Gastrocnemius medialis (tissue), 4 donors: ENCODE measurements around the gene FYB2. TPM values are rescaled to one million over a fixed set of nuclear protein-coding genes. Genes with fewer than 3 reads are reported as not detected.

Source experiments
- ATAC-seq, 2 donors: fragments of 150-250 bp; one replicate each; pipeline ENCODE4 v1.9.1; 2016
- DNase-seq, 2 donors: peaks; one replicate each; pipeline ENCODE4 v3.0.0-alpha.2; 2019
- H3K27ac ChIP-seq, 4 donors: fragments of 200-600 bp; sonication (generic); 1 replicate in 1 of 4; 2 replicates in 3 of 4; pipeline ENCODE4 v1.5.1; 2016 to 2018; ENCODE audit warnings: mild to moderate bottlenecking in 2 of 4, moderate library complexity in 1 of 4
- H3K27me3 ChIP-seq, 3 donors: fragments of 200-600 bp; sonication (generic) in 2 of 3; 1 replicate in 1 of 3; 2 replicates in 2 of 3; pipeline versions ENCODE4 v1.5.1 to v1.6.0; 2016 to 2019; ENCODE audit warnings: mild to moderate bottlenecking in 1 of 3, moderate library complexity in 1 of 3
- H3K36me3 ChIP-seq, 2 donors: fragments of 200-600 bp; sonication (generic) in 1 of 2; one replicate each; pipeline ENCODE4 v1.5.1; 2017 to 2018
- H3K4me1 ChIP-seq, 2 donors: fragments of 200-600 bp; sonication (generic) in 1 of 2; one replicate each; pipeline ENCODE4 v1.5.1; 2016 to 2017; ENCODE audit warnings: mild to moderate bottlenecking in 2 of 2
- H3K4me3 ChIP-seq, 4 donors: fragments of 200-600 bp; sonication (generic) in 3 of 4; 1 replicate in 1 of 4; 2 replicates in 3 of 4; pipeline ENCODE4 v1.5.1; 2016 to 2019; ENCODE audit warnings: mild to moderate bottlenecking in 2 of 4
- H3K9me3 ChIP-seq, 3 donors: fragments of 200-600 bp; sonication (generic) in 2 of 3; 1 replicate in 1 of 3; 2 replicates in 2 of 3; pipeline ENCODE4 v1.5.1; 2016 to 2019
- CTCF ChIP-seq, 5 experiments: fragments of 450-650 bp in 3 of 5; fragments of 200-600 bp in 2 of 5; sonication (generic) in 2 of 5; IDR thresholded peaks in 4 of 5; conservative IDR thresholded peaks in 1 of 5; 1 replicate in 4 of 5; 2 replicates in 1 of 5; pipeline ENCODE4 v1.5.1; 2016 to 2019; ENCODE audit warnings: antibody characterized with exemption in 5 of 5, mild to moderate bottlenecking in 3 of 5, moderate library complexity in 3 of 5
- POLR2A ChIP-seq, 2 donors: fragments of 450-650 bp; IDR thresholded peaks; one replicate each; pipeline ENCODE4 v1.6.1; 2017; ENCODE audit warnings: antibody characterized with exemption in 2 of 2, mild to moderate bottlenecking in 2 of 2, moderate library complexity in 2 of 2
- in situ Hi-C, 4 donors: fragments of 200-750 bp; cut with MboI; loops; one replicate each; pipeline versions ENCODE4 v1.15.0 to v1.8.0; 2017; ENCODE audit warnings: low sequenced_read_pairs in 4 of 4
- intact Hi-C: fragments of 100-400 bp; cut with DNase I; formaldehyde crosslinking; loops from one replicate; pipeline ENCODE4 v1.15.1; 2023; ENCODE audit warnings: low total_unique reads
- total RNA-seq, 4 donors: library from RNA; depleted of rRNA; stranded (reverse); fragments of >200 nt; gene quantifications; one replicate each; pipeline versions ENCODE4 v1.1.0 to v1.2.3, GENCODE V29; 2016

The FYB2 gene
- total RNA-seq, 4 donors from 2014 or later: 1.0 to 14.2 (median 1.7) TPM

- Histone ChIP-seq H3K27ac (peak overlapping the region; percentile 70 to 76 (median 74)), H3K36me3 (no peaks in the 10 kb centered on the region), H3K4me3 (no peak overlapping the region), H3K4me1 (peaks cover 16 to 28% of the 10 kb centered on the region in 2 donors), H3K27me3 (no peaks in the 10 kb centered on the region), H3K9me3 (no peaks in the 10 kb centered on the region)
- intact Hi-C loops (loop anchor here (5.0 kb wide), 1 partner anchor 36 kb away; no protein-coding TSS in a partner anchor), in situ Hi-C loops (no loop called here)
- ATAC-seq (peak; percentile 96 to 97), DNase-seq (no peak)
- TF ChIP-seq POLR2A (IDR thresholded peaks at IDR 0.05) (no peak), CTCF (IDR thresholded peaks at IDR 0.05 in 4 of 5, conservative IDR thresholded peaks at IDR 0.05 in 1 of 5) (no peak)
Measured at GRCh38 chr1:56688522-56689026, 130.6 kb downstream of the FYB2 start.

- peaks cover 16 to 36% of the 10 kb centered on the region in 2 donors for H3K4me1 ChIP-seq
- no peaks in the 10 kb centered on the region for H3K27me3 ChIP-seq
- no peak for DNase-seq
- H3K27ac ChIP-seq: peak overlapping the region; percentile 38 to 52 (median 48)
- in situ Hi-C loops (no loop called here), intact Hi-C loops (loop anchor here (5.0 kb wide), 1 partner anchor 34 kb away; no protein-coding TSS in a partner anchor)
- ATAC-seq: no peak
- no peaks in the 10 kb centered on the region for H3K36me3 ChIP-seq
- H3K4me3 ChIP-seq: no peak overlapping the region
- no peaks in the 10 kb centered on the region for H3K9me3 ChIP-seq
- TF ChIP-seq CTCF (IDR thresholded peaks at IDR 0.05 in 4 of 5, conservative IDR thresholded peaks at IDR 0.05 in 1 of 5) (no peak), POLR2A (IDR thresholded peaks at IDR 0.05) (no peak)
Measured at GRCh38 chr1:56686169-56686568, 133.0 kb downstream of the FYB2 start.

GRCh38 chr1:56683569-56683968 is 135.6 kb downstream of the FYB2 start:
- TF ChIP-seq CTCF (IDR thresholded peaks at IDR 0.05 in 4 of 5, conservative IDR thresholded peaks at IDR 0.05 in 1 of 5) (no peak), POLR2A (IDR thresholded peaks at IDR 0.05) (no peak)
- in situ Hi-C loops: no loop called here
- H3K27ac ChIP-seq: peak overlapping the region in 1 of 4 donors; percentile 41

GRCh38 chr1:56676571-56677035 is 142.6 kb downstream of the FYB2 start:
- intact Hi-C loops (no loop called here), in situ Hi-C loops (no loop called here)
- Histone ChIP-seq H3K36me3 (no peaks in the 10 kb centered on the region), H3K4me1 (peaks cover 45 to 56% of the 10 kb centered on the region in 2 donors), H3K27me3 (no peaks in the 10 kb centered on the region), H3K27ac (peak overlapping the region; percentile 74 to 87 (median 84)), H3K4me3 (no peak overlapping the region), H3K9me3 (no peaks in the 10 kb centered on the region)
- DNase-seq: peak; percentile 10 to 40
- TF ChIP-seq POLR2A (IDR thresholded peaks at IDR 0.05): peak in 1 of 2 donors; percentile 60
- TF ChIP-seq CTCF (IDR thresholded peaks at IDR 0.05 in 4 of 5, conservative IDR thresholded peaks at IDR 0.05 in 1 of 5): no peak
- peak; percentile 94 to 96 for ATAC-seq

More at GRCh38 chr1:56683569-56683968, 135.6 kb downstream of the FYB2 start:
- Histone ChIP-seq H3K36me3 (no peaks in the 10 kb centered on the region), H3K4me3 (no peak overlapping the region), H3K27me3 (no peaks in the 10 kb centered on the region), H3K9me3 (no peaks in the 10 kb centered on the region), H3K4me1 (peaks cover 11 to 36% of the 10 kb centered on the region in 2 donors)
- no peak for ATAC-seq
- no peak for DNase-seq
- intact Hi-C loops: no loop called here
